ENCODE measurements around the gene CNTFR. TPM values are rescaled to one million over a fixed set of nuclear protein-coding genes. Genes with fewer than 3 reads are reported as not detected.
A peak's percentile ranks its signal among the peaks of the same experiment; 100 is the strongest.

Gene CNTFR
- total RNA-seq, 4 donors from 2014 or later: 19.7 to 146 (median 118) TPM

GRCh38 chr9:34559624-34560455, 29.7 kb downstream of the CNTFR start:
- Histone ChIP-seq H3K9me3 (no peaks in the 10 kb centered on the region), H3K4me1 (peaks cover 48 to 67% of the 10 kb centered on the region in 2 donors), H3K36me3 (no peaks in the 10 kb centered on the region), H3K27me3 (no peaks in the 10 kb centered on the region), H3K27ac (peak overlapping the region; percentile 92 to 97 (median 93)), H3K4me3 (peak overlapping the region in 3 of 4 donors; percentile 14 to 33 (median 31))
- ATAC-seq (peak; percentile 62 to 66), DNase-seq (peak; percentile 59 to 92)
- in situ Hi-C loops (cut with MboI; ENCODE audit: low sequenced_read_pairs in 4 of 4): loop anchor here in 1 of 4 donors (5.0 kb wide), 1 partner anchor 37 kb away; no protein-coding TSS in a partner anchor
- intact Hi-C loops (cut with DNase I; ENCODE audit: low total_unique reads): loop anchor here (1.0 to 2.0 kb wide), 3 partner anchors 33 to 433 kb away; partner anchors contain the start of gene IL11RA
- no peak for TF ChIP-seq POLR2A (IDR thresholded peaks at IDR 0.05)
- TF ChIP-seq, protein P1, sequence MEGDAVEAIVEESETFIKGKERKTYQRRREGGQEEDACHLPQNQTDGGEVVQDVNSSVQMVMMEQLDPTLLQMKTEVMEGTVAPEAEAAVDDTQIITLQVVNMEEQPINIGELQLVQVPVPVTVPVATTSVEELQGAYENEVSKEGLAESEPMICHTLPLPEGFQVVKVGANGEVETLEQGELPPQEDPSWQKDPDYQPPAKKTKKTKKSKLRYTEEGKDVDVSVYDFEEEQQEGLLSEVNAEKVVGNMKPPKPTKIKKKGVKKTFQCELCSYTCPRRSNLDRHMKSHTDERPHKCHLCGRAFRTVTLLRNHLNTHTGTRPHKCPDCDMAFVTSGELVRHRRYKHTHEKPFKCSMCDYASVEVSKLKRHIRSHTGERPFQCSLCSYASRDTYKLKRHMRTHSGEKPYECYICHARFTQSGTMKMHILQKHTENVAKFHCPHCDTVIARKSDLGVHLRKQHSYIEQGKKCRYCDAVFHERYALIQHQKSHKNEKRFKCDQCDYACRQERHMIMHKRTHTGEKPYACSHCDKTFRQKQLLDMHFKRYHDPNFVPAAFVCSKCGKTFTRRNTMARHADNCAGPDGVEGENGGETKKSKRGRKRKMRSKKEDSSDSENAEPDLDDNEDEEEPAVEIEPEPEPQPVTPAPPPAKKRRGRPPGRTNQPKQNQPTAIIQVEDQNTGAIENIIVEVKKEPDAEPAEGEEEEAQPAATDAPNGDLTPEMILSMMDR (IDR thresholded peaks at IDR 0.05 in 4 of 5, conservative IDR thresholded peaks at IDR 0.05 in 1 of 5): no peak

DNA sequence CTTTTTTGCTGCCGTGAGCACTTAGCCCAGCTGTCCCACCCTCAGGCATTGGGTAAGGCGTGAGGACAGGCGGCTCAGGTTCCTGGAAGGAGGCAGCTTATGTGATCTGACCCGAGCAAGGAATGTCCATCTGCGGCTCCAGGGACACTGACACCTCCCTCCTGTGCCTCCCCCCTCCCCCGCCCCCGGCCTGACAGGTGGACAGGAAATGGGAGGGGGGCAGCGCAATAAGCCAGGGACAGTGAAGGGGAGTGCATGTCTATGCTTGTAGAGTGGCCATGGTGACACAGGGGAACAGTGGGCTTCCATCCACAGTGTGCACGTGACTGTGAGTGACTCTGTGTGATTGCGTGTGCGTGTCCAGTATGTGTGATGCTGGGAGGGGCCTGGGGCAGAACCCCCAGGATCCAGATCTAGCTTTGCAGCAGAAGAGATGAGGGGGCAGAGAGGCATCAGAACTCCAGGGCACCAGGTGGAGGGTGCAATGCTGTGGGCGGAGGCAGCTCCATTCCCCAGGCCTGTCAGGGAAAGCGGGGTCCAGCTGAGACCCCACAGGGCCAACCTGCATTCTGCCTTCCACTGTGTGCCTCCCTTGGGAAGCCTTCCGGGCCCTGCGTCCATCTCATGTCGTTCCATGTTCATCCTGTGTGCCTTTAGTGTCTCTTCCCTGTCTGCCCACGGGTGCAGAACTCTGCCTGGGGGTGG, 30.5 kb downstream of the CNTFR start:
- ATAC-seq (peak; percentile 69 to 81), DNase-seq (peak; percentile 90 to 97)
- intact Hi-C loops (cut with DNase I; ENCODE audit: low total_unique reads) (loop anchor here (1.0 to 2.0 kb wide), 3 partner anchors 34 to 434 kb away; partner anchors contain the start of gene IL11RA), in situ Hi-C loops (cut with MboI; ENCODE audit: low sequenced_read_pairs in 4 of 4) (loop anchor here in 1 of 4 donors (5.0 kb wide), 1 partner anchor 38 kb away; no protein-coding TSS in a partner anchor)
- H3K4me1 ChIP-seq: peaks cover 48 to 67% of the 10 kb centered on the region in 2 donors
- H3K27ac ChIP-seq: peak overlapping the region; percentile 92 to 97 (median 93)
- peaks cover 0 to 6% of the 10 kb centered on the region in 2 donors for H3K36me3 ChIP-seq
- no peaks in the 10 kb centered on the region for H3K27me3 ChIP-seq
- no peaks in the 10 kb centered on the region for H3K9me3 ChIP-seq
- TF ChIP-seq, protein P1 (IDR thresholded peaks at IDR 0.05 in 4 of 5, conservative IDR thresholded peaks at IDR 0.05 in 1 of 5): no peak
- TF ChIP-seq POLR2A (IDR thresholded peaks at IDR 0.05): no peak
- H3K4me3 ChIP-seq: peak overlapping the region in 3 of 4 donors; percentile 14 to 33 (median 31)

- DNase-seq (no peak), ATAC-seq (no peak)
- in situ Hi-C loops (cut with MboI; ENCODE audit: low sequenced_read_pairs in 4 of 4): loop anchor here in 1 of 4 donors (5.0 kb wide), 1 partner anchor 39 kb away; no protein-coding TSS in a partner anchor
- Histone ChIP-seq H3K4me3 (no peak overlapping the region), H3K27me3 (no peaks in the 10 kb centered on the region), H3K27ac (peak overlapping the region; percentile 92 to 97 (median 93)), H3K4me1 (peaks cover 48 to 67% of the 10 kb centered on the region in 2 donors), H3K36me3 (peaks cover 0 to 6% of the 10 kb centered on the region in 2 donors), H3K9me3 (no peaks in the 10 kb centered on the region)
- intact Hi-C loops (cut with DNase I; ENCODE audit: low total_unique reads): loop anchor here (2.0 kb wide), 1 partner anchor 434 kb away; no protein-coding TSS in a partner anchor
- TF ChIP-seq POLR2A (IDR thresholded peaks at IDR 0.05): no peak
- TF ChIP-seq, protein P1 (IDR thresholded peaks at IDR 0.05 in 4 of 5, conservative IDR thresholded peaks at IDR 0.05 in 1 of 5): no peak
Measured at GRCh38 chr9:34558364-34558763, 31.2 kb downstream of the CNTFR start.

GRCh38 chr9:34557426-34558321, 31.9 kb downstream of the CNTFR start:
- in situ Hi-C loops (cut with MboI; ENCODE audit: low sequenced_read_pairs in 4 of 4) (loop anchor here in 1 of 4 donors (5.0 kb wide), 1 partner anchor 40 kb away; no protein-coding TSS in a partner anchor), intact Hi-C loops (cut with DNase I; ENCODE audit: low total_unique reads) (loop anchor here (2.0 kb wide), 1 partner anchor 435 kb away; no protein-coding TSS in a partner anchor)
- peaks cover 48 to 62% of the 10 kb centered on the region in 2 donors for H3K4me1 ChIP-seq
- no peaks in the 10 kb centered on the region for H3K27me3 ChIP-seq
- DNase-seq (no peak), ATAC-seq (no peak)
- H3K27ac ChIP-seq: peak overlapping the region; percentile 92 to 97 (median 93)
- TF ChIP-seq, protein P1 (IDR thresholded peaks at IDR 0.05 in 4 of 5, conservative IDR thresholded peaks at IDR 0.05 in 1 of 5): no peak
- TF ChIP-seq POLR2A (IDR thresholded peaks at IDR 0.05): no peak
- H3K9me3 ChIP-seq: no peaks in the 10 kb centered on the region
- H3K4me3 ChIP-seq: no peak overlapping the region
- H3K36me3 ChIP-seq: peaks cover 0 to 6% of the 10 kb centered on the region in 2 donors
